ENCODE results near the gene UBXN2A. TPM values are rescaled to one million over a fixed set of nuclear protein-coding genes. Genes with fewer than 3 reads are reported as not detected.

UBXN2A gene
- total and polyA plus RNA-seq, 10 of the 15 experiments (the other 5 are each of a cell fraction or from before 2014, with no cell fraction given), result 3.7 to 23.5 (median 14.6) TPM

DNA sequence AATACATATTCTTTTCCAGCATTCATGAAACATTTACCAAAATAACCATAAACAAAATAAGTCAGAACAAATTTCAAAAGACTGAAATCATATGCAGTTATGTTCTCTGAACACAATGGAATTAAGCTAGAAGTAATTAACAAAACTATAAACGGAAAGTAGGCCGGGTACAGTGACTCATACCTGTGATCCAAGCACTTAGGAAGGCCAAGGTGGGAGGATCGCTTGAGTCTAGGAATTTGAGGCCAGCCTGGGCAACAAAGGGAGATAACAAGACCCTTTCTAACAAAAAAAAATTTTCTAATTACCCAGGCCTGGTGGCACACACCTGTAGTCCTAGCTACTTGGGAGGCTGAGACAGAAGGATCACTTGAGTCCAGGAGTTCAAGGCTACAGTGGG, 28.2 kb upstream of the UBXN2A start (continued):
- TF ChIP-seq MEF2B (IDR thresholded peaks at IDR 0.05; ENCODE audit: partially characterized antibody, poor library complexity, severe bottlenecking) (no peak), SREBF2 (IDR thresholded peaks at IDR 0.05; ENCODE audit: low read length) (no peak), MYB (IDR thresholded peaks at IDR 0.05; ENCODE audit: borderline replicate concordance, low read depth, low read length) (no peak), TCF3 (IDR thresholded peaks at IDR 0.05; ENCODE audit: borderline replicate concordance, insufficient read depth, low read depth, low read length) (no peak), NR2F1 (conservative IDR thresholded peaks at IDR 0.05) (no peak)
- TF ChIP-seq, protein P1, sequence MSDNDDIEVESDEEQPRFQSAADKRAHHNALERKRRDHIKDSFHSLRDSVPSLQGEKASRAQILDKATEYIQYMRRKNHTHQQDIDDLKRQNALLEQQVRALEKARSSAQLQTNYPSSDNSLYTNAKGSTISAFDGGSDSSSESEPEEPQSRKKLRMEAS (IDR thresholded peaks at IDR 0.05; ENCODE audit: low read depth, low read length), result no peak

DNA sequence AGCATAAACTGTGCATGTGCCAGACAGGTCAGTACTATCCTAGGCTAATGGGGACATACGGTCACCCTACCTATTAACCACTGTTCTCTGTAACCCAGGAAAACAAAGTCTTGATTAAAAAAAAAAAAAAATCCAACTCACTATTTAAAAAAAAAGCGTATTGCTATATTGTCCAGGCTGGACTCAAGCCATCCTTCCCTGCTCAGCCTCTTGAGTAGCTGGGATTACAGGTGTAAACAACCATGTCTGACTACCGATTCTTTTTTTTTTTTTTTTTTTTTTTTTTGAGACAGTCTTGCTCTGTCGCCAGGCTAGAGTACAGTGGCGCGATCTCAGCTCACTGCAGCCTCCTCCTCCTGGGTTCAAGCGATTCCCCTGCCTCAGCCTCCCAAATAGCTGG, 24.9 kb upstream of the UBXN2A start:
- BruUV-seq (replicated peaks), result no TSS peak
- Histone ChIP-seq H3K27me3 (replicated peaks in 1 of 2; ENCODE audit: control insufficient read depth in 2 of 2, insufficient read depth in 2 of 2, low read length in 1 of 2) (no peaks in the 10 kb centered on the region), H4K20me1 (ENCODE audit: control insufficient read depth, insufficient read depth) (no peaks in the 10 kb centered on the region), H3K36me3 (ENCODE audit: control insufficient read depth in 2 of 2, insufficient read depth in 2 of 2, low read length in 1 of 2) (no peaks in the 10 kb centered on the region; a peak in 1 of 4 replicates), H3K9ac (ENCODE audit: control insufficient read depth, insufficient read depth, low read length) (no peak overlapping the region), H3K9me3 (replicated peaks; ENCODE audit: control insufficient read depth, insufficient read depth, low read length) (no peaks in the 10 kb centered on the region), H3K27ac (ENCODE audit: control insufficient read depth, insufficient read depth) (no peak overlapping the region), H3K4me2 (ENCODE audit: control insufficient read depth, insufficient read depth) (no peak overlapping the region), H2AFZ (ENCODE audit: control insufficient read depth, low read depth, low read length) (no peak overlapping the region), H3K4me1 (ENCODE audit: control insufficient read depth, insufficient read depth, low read length) (peaks cover 7% of the 10 kb centered on the region), H3K4me3 (no peak overlapping the region), H3K79me2 (ENCODE audit: control insufficient read depth, insufficient read depth, low read length) (peaks cover 79% of the 10 kb centered on the region)
- TF ChIP-seq BACH1 (IDR thresholded peaks at IDR 0.05; ENCODE audit: borderline replicate concordance), result no peak
- no peak for TF ChIP-seq MEF2B (IDR thresholded peaks at IDR 0.05; ENCODE audit: partially characterized antibody, poor library complexity, severe bottlenecking)
- TF ChIP-seq STAT3 (IDR thresholded peaks at IDR 0.05; ENCODE audit: low read depth, low read length), result no peak
- TF ChIP-seq MYC (IDR thresholded peaks at IDR 0.05; ENCODE audit: insufficient read depth, insufficient read length, insufficient replicate concordance, low read length, severe bottlenecking), result no peak
- TF ChIP-seq CBX5 (IDR thresholded peaks at IDR 0.05; ENCODE audit: low read depth), result no peak
- TF ChIP-seq CBX3 (IDR thresholded peaks at IDR 0.05; ENCODE audit: borderline replicate concordance, low read depth), result no peak
- TF ChIP-seq GATAD2B (conservative IDR thresholded peaks at IDR 0.05; ENCODE audit: low read depth), result no peak
- SMC1A ChIA-PET (ENCODE audit: uncharacterized antibody, unreplicated experiment), result interaction anchor here (0.5 to 1.9 kb wide), 6 partner anchors 9 to 262 kb away, joined by 3 to 5 read pairs (median 3); no protein-coding TSS in a partner anchor
- in situ Hi-C loops (cut with MboI) (no loop called here), intact Hi-C loops (cut with micrococcal nuclease; ENCODE audit: unreplicated experiment) (no loop called here)
- POLR2A ChIA-PET, result interaction anchor here (0.6 to 1.2 kb wide), 4 partner anchors 10 to 243 kb away, joined by 3 to 8 read pairs (median 4); no protein-coding TSS in a partner anchor
- ATAC-seq (no peak), DNase-seq (ENCODE audit: low read depth, low spot score) (no peak), FAIRE-seq (no peak)
- 98% methylated on average over 4 of the region's 7 CpGs for WGBS (ENCODE audit: insufficient coverage, insufficient replicate concordance, low lambda C conversion rate, missing lambda C conversion rate)
- CTCF ChIA-PET, result interaction anchor here (0.6 to 1.5 kb wide), 4 partner anchors 11 to 169 kb away, joined by 3 to 5 read pairs (median 3); partner anchors contain the start of gene ATAD2B
- RAD21 ChIA-PET (ENCODE audit: unreplicated experiment), result interaction anchor here (0.7 to 1.9 kb wide), 3 partner anchors 10 to 87 kb away, joined by 3 to 10 read pairs (median 4); partner anchors contain the start of gene ATAD2B
